ENCODE data around the gene ENC1.

DNA sequence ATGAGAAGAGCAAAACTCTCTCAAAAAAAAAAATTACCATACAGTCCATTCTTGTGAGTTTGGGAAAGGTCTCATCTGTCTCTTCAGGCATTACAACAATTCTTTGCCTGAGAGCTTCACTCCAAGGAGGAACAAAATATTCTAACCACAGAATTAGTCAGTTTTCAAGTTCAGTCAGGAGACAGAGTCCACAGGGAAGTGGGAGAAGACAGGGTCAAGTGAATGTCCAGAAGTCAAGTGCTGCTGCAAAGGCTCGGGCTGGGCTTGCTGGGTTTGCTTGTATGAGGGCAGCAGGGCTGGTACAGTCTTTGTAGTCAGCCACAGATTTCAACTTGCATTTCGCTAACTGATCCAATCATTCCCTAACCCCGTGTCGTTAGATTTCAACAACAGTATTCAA lies 26.9 kb upstream of the ENC1 start:
- TF ChIP-seq CTCF (IDR thresholded peaks at IDR 0.05; ENCODE audit: insufficient read depth, low read length, poor library complexity, severe bottlenecking) = no peak
- no peak for TF ChIP-seq EZH2phosphoT487 (conservative IDR thresholded peaks at IDR 0.05; ENCODE audit: low read length)
